Measurements from ENCODE around the gene AMT.
A peak's percentile ranks its signal among the peaks of the same experiment; 100 is the strongest.

AMT gene, protein sequence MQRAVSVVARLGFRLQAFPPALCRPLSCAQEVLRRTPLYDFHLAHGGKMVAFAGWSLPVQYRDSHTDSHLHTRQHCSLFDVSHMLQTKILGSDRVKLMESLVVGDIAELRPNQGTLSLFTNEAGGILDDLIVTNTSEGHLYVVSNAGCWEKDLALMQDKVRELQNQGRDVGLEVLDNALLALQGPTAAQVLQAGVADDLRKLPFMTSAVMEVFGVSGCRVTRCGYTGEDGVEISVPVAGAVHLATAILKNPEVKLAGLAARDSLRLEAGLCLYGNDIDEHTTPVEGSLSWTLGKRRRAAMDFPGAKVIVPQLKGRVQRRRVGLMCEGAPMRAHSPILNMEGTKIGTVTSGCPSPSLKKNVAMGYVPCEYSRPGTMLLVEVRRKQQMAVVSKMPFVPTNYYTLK

DNA sequence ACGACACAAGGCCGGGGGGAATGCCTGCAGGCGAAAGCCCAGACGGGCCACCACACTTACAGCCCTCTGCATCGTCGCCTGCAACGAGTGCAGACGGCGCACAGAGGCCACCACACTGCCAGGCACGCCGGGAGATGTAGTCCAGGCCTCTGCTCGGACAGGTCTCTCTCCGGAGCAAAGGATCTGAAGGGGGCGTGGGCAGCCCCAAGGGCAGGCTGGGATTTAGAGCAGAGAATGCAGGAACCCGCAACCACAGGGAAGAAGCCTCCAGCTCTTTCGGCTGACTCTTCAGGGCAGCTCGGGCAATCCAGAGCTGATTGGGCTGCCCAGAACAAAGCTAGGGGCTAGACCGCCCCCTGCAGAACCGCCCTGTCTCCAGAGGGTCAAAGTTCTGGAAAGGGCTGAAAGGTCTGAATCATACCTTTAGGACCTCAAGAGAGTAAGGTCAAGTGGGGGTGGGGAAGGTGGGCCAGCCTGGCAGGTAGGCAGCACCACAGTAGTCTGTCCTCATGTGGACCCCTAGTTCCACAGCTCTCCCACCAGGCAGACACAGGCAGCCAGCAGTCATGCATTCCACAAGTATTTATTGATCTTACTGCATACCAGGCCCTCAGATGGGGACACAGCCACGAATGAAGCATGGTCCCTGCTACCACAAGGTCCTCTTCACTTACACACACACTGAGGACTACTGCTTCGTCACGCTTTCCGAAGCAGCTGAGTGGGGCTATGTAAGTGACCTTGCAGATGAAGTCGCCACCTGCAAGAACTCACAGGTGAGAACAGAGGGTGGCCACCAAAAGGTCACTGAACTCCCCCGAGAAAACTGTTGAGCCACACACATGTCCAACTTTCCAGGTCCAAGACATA is at the start of gene AMT:
TSS of gene AMT (minus strand) at position 95 of the 870 bp plus-strand sequence. CDS start at position 72, 23 bp downstream.
- DNase-seq = no peak

GRCh38 chr3:49470714-49471420 is 48.6 kb upstream of the AMT start:
- no peak for DNase-seq

- peak; percentile 95 for DNase-seq
Measured at GRCh38 chr3:49469936-49470713, 47.9 kb upstream of the AMT start, which contains the start of gene DAG1. Gene DAG1, plus strand, starts transcription at chr3:49470267. Its CDS starts 40,268 bp downstream, at chr3:49510535.

- DNase-seq = no peak
Measured at GRCh38 chr3:49469037-49469935, 47.0 kb upstream of the AMT start.

DNA sequence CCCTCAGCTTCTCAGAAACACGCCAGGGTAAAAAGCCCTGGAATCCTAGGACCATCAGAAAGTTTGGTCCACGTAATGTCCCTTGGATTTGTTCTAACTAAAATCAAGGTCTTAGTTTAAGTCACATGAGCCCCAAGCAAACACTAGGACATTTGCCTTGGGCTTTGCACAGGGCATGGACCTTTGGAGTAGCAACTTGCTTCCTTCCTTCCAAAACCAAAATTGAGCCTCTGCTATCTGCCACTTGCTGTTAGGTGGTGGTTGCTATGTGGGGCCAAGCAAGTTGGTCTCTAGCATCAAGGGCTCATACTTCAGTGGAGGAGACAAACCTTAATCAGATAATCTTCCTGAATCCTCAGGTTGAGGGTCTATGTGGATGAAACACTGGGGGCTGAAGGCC is 43.8 kb upstream of the AMT start:
- no peak for DNase-seq

DNA sequence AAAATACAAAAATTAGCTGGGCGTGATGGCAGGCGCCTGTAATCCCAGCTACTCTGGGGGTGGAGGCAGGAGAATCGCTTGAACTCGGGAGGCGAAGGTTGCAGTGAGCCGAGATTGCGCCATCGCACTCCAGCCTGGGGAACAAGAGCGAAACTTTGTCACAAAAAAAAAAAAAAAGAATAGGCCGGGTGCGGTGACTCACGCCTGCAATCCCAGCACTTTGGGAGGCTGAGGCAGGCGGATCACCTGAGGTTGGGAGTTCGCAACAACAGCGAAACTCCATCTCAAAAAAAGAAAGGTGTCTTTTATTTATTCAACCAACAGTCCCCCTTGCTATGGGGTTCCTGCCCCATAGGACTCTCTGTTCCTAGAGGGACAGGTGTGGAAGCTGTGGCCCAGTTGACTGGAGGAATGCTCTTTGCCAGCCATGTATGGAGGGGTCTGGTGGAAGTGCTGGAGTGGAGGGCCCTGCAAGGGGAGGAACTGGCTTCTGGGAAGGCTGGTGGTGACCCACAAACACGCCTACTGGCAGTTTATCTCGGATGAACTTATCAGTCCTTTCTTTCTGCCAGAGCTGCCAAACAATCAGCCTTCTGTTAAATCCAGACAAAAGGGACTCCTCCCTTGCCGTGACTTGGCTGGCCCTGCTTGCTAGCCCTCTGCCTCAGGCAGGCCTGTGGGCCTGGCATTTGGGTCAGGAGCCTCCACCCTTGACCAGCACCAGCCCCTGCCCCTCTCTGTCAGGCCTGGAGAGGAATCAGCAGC is 43.2 kb upstream of the AMT start:
- DNase-seq = peak; percentile 68

- DNase-seq = no peak
Measured at GRCh38 chr3:49462222-49462621, 39.9 kb upstream of the AMT start.

- DNase-seq = no peak
Measured at GRCh38 chr3:49461443-49462171, 39.3 kb upstream of the AMT start.

- DNase-seq = no peak
Measured at GRCh38 chr3:49460956-49461355, 38.7 kb upstream of the AMT start.

- DNase-seq = no peak
Measured at GRCh38 chr3:49460188-49460890, 38.1 kb upstream of the AMT start.

DNA sequence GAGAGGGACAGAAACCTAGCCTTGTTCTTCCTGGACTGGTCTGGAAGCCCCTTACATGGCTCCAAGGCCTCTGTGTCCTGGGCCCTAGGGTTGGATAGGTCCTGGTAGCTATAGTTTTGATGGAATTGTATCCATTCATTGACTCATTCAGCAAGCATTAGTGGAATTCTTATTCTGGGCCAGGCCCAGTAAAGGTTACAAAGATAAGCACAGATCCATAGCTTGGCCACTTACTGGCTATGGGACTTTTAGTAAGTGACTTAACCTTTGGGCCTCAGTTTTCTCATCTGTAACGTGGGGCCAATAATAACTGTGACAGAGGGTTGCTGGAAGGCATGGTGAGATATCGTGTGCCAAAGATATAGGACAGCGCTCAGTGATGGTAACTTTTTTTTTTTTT is 34.2 kb upstream of the AMT start:
- no peak for DNase-seq

DNA sequence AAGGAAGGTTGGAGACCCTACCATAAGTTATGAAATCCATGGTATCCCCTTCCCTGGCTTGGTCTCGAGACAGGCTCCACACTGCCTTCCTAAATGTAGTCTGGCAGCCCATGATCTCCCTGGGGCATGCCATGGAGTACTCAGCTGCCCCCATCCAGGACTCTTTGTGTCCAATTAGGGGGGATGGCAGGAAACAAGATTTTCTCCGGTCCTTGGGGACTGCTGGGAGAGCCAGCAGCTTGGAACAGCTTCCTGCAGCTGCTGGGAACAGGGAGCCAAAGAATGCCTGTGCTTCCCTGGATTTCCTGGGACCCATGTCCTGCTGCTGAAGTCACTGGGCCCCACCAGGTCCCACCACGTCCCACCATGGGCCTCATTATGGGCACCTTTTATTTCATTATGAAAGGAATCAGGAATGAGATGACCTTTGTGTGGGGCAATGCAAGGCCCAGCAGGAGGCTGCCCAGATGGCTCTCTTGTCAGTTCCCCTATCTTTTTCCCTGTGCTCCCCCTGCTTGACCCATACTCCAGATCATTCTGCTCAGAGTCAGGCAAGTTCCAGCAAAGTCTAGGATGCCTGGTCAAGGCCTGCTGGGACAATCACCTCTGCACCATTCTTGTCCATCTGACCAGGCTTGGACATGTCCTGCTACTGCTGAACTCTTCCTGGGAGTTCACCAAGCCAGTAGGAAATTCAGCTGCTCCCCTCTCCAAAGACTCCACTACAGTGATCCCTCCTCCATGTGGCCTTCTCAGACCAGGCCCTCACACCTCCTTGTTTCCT is 32.8 kb upstream of the AMT start:
- no peak for DNase-seq

GRCh38 chr3:49454458-49454857 is 32.2 kb upstream of the AMT start:
- no peak for DNase-seq

DNA sequence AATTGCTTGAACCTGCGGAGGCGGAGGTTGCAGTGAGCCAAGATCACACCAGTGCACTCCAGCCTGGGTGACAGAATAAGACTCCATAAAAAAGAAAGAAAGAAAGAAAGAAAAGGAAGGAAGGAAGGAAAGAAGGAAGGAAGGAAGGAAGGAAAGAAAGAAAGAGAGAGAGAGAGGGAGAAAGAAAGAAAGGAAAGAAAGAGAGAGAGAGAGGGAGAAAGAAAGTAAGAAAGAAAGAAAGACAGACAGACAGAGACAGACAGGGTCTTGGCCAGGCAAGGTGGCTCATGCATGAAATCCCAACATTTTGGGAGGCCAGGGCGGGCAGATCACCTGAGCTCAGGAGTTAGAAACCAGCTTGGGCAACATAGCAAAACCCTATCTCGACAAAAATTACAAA is 31.3 kb upstream of the AMT start:
- no peak for DNase-seq

DNA sequence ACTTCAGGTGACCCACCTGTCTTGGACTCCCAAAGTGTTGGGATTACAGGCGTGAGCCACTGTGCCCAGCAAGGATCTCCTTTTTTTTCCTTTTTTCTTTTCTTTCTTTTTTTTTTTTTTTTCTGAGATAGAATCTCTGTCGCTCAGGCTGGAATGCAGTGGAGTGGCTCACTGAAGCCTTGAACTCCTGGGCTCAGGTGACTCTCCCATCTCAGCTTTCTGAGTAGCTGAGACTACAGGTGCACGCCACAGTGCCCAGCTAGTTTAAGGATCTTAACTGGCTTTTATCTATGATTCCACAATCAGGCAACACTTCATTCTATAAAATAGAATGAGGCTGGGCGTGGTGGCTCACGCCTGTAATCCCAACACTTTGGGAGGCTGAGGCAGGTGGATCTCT is 23.1 kb upstream of the AMT start:
- no peak for DNase-seq

DNA sequence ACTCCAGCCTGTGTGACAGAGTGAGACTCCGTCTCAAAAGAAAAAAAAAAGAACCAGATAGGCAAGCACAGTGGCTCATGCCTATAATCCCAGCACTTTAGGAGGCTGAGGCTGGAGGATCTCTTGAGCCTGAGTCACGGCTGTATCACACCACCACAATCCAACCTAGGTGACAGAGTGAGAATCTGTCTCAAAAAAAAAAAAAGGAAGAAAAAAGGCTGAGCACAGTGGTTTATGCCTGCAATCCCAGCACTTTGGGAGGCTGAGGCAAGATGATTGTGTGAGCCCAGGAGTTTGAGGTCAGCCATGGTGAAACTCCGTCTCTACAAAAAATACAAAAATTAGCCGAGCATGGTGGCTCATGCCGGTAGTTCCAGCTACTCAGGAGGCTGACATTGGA is 12.5 kb upstream of the AMT start:
- peak; percentile 56 for DNase-seq

DNA sequence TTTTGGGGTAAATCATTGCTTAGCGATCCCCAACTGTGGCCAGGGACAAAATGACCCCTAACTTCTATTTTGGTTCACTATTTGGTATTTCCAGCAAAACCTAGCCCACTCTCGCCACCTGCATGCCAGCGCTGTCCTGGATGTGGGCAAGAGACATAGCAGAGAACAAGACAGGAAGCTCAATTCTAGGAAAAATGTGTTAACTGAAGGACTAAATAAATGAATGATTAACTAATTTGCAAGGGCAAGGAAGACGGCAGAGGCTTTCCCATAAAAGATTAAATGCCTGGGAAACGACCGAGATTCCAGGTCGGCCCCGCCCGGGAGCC is 6.4 kb upstream of the AMT start:
- DNase-seq = no peak

DNA sequence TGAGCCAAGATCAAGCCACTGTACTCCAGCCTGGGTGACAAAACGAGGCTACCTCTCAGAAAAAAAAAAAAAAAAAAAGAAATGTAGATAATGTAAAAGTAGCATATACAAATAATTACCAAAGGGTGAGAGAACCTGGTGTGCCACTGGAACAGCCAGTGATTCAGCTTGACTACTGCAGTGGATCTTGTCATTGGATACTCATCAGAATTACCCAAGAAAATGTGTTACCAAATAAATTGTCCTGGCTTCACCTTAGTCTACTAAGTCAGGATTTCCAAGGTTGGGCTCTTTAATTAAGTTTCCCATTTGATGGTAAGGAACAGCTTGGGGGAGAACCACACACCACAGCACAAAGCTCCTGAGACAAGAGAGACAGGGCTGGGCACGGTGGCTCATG is 5.3 kb upstream of the AMT start:
- DNase-seq = no peak

- no peak for DNase-seq
Measured at GRCh38 chr3:49424816-49425215, 2.5 kb upstream of the AMT start.
